Measurements from ENCODE around the gene ACADS.

The ACADS gene

DNA sequence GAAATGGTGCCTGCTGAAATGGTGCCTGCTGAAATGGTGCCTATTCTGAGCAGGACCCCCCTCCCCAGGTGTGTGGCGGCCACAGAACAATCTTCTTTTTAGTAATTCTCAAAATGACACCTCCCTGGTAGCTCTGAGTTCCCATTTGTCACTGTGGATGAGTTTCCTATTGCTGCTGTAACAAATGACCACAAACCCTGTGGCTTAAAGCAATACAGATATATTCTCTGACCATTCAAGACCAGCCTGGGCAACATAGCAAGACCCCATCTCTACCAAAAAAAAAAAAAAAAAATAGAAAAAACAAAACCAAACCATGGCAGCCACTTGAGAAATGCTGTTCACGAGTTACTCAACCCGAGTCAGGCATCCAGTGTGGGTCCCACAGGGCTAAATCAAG, 7.9 kb downstream of the ACADS start:
- DNase-seq: no peak

DNA sequence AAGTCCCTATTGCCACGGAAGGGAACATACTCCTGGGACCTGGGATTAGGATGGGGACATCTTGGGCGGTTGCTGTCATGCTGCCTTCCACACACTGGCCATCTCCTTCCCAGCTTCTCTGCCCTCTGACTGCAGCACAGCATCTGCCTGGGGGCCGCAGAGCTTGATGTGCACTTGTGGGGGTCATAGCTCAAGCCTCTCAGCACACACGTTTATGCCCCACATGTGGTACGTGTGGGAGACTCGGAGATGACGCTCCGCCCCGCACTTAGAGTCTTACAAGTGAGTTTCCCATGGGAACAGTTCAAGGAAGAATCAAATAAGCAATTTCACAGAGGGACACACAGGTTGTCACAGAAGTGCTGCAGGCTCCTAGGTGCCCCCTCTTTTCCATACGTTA, 8.6 kb downstream of the ACADS start:
- no peak for DNase-seq

DNA sequence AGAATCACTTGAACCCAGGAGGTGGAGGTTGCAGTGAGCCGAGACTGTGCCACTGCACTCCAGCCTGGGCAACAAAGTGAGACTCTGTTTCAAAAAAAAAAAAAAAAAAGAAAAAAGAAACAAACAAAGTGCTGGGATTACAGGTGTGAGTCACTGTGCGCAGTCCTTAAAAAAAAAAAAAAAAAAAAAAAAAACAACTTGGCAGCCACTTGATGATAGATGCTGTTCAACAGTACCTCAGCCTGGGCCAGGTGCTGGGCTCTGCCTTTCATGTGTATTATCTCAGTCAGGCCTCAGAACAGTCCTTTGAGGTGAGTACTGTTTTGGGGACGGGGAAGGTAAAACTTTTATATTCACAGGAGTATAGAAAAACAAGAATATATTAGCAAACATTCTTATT, 9.6 kb downstream of the ACADS start:
- DNase-seq: no peak

DNA sequence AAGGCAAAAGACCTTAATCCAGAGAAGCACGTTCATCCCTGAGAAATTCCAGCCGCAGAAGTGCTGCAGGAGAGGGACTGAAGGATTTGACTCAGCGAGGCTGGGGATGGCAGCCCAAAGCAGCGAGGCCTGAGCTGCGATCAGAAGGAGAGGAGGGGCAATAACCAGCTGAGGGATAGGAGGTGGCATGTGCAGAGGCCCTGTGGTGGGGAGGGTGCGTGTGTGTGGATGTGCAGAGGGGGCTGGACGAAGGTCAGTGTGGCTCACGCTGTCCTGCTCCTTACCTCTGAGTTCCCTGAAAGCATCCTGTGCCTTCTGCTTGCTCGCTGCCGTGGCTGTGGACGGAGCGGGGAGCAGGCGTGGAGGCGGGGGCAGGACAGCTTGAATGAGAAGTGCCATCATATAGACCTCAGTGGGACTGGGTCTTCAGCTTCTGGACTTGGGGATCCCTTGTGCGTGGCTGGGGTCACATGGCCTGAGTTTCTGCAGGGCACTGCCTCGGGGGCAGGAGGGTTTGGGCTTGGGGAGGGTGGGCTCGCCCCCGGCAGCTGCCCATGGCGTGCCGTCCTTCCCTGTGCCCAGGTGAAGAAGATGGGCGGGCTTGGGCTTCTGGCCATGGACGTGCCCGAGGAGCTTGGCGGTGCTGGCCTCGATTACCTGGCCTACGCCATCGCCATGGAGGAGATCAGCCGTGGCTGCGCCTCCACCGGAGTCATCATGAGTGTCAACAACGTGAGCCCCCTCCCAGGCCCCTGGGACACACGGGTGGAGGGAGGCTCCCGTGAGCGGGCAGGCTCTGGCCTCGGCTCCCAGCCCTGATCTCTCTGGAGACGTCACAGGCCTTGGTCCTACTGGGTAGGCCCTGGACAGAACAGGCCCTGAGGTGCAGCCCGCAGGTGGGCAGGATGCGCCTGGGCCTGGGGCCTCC, 11.0 kb downstream of the ACADS start:
- DNase-seq: no peak

DNA sequence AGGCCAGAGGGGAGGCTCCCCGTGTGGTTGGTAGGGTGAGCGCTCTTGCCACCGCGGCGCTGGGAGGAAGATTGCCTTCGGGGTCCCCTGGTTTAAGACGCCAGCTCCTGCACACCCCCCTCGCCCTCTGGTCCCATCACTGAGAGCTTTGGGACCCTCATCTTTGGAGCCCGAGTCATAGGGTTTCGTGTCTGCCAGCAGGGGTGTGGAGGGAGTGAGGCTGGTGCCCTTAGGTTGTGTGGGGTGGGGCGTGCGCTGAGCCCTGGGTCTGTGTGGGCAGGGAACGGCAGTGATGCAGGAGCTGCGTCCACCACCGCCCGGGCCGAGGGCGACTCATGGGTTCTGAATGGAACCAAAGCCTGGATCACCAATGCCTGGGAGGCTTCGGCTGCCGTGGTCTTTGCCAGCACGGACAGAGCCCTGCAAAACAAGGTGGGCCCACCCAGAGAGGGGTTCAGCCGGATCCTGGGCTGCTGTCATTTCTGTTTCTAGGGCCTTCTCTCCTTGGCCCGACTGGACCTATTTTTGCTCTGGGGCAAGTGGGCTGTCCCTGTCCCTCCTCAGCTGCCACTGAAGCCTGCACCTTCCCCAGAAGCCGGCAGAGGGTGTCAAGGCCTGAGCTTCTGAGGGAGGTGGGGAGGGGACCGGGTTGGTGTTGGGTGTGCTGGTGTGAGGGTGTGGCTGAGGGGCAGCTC, 12.1 kb downstream of the ACADS start:
- no peak for DNase-seq

DNA sequence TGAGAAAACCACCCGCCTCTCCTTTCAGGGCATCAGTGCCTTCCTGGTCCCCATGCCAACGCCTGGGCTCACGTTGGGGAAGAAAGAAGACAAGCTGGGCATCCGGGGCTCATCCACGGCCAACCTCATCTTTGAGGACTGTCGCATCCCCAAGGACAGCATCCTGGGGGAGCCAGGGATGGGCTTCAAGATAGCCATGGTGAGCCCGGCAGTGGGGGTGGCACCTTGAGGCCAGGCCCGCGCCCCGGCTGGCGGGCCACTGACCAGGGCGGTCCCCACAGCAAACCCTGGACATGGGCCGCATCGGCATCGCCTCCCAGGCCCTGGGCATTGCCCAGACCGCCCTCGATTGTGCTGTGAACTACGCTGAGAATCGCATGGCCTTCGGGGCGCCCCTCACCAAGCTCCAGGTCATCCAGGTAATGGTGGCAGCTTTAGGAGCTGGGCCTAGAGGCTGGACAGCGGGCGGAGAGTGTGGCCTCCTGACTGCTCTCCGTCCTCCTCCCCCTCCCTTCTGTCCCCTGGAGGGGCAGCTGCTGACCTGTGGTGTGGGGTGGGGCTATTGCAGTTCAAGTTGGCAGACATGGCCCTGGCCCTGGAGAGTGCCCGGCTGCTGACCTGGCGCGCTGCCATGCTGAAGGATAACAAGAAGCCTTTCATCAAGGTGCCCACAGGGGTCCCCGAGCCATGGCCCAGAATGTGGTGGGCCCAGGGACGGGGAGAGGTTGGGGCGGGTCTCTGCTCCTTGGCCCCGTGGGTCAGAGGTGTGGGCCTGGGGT, 12.8 kb downstream of the ACADS start:
- no peak for DNase-seq

DNA sequence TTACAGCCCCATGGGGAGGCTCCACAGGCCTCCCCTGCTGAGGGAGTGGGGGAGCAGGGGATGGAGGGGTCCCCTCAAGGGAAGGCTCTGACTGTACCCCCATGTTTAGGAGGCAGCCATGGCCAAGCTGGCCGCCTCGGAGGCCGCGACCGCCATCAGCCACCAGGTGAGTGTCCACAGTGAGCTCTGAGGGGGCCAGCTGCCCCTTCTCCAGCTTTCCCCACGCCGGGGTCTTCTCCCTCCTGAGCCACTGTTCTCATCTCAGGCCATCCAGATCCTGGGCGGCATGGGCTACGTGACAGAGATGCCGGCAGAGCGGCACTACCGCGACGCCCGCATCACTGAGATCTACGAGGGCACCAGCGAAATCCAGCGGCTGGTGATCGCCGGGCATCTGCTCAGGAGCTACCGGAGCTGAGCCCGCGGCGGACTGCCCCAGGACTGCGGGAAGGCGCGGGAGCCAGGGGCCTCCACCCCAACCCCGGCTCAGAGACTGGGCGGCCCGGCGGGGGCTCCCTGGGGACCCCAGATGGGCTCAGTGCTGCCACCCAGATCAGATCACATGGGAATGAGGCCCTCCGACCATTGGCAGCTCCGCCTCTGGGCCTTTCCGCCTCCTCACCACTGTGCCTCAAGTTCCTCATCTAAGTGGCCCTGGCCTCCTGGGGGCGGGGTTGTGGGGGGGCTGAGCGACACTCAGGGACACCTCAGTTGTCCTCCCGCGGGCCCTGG, 13.6 kb downstream of the ACADS start:
- no peak for DNase-seq

DNA sequence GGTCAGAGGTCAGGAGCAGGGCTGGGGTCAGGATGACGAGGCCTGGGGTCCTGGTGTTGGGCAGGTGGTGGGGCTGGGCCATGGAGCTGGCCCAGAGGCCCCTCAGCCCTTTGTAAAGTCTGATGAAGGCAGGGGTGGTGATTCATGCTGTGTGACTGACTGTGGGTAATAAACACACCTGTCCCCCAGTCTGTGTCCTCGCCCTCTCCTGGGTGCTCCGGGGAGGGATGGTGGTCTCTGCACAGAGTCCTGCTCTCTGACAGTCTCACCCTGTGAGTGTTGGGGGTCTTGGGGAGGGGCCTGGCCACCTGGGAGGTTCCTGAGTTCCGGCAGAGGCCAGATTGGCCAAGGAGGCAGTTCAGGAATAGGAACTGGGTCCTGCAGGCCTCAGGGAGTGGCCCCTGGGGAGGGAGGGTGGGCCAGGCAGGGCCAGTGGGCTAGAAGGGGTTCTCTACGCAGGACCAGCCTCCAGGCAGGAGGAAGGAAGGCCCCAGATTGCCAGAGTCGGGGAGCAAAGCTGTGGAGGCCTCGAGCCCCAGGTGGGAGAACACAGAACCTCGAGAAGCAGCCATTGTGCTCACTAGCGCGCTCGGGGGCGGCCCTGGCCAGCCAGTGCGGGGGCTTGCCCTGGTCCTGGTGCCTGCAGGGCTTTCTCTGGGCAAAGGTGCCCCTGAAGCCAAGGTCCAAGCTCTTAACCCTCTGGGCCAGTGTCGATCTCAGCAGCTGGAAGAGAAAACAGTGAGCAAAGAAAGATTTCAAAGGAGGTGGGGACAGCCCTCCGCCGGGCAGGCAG, 14.4 kb downstream of the ACADS start:
- DNase-seq: no peak

DNA sequence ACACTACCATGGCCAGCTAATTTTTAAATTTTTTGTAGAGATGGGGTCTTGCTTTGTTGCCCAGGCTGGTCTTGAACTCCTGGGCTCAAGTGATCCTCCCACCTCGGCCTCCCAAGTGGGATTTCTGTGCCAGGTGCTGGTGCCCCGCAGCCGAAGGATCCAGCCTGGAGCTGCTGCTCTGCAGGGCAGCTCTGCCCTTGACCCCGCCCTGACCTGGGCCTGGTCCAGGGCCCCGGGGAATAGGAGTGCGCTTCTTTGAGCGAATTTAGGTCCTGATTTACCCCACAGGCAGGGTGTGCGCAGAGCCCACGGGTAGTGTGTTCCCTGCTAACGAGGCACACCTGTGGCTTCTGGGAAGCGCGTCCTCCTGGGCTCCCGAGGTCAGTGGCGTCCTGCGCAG, 15.2 kb downstream of the ACADS start:
- no peak for DNase-seq

DNA sequence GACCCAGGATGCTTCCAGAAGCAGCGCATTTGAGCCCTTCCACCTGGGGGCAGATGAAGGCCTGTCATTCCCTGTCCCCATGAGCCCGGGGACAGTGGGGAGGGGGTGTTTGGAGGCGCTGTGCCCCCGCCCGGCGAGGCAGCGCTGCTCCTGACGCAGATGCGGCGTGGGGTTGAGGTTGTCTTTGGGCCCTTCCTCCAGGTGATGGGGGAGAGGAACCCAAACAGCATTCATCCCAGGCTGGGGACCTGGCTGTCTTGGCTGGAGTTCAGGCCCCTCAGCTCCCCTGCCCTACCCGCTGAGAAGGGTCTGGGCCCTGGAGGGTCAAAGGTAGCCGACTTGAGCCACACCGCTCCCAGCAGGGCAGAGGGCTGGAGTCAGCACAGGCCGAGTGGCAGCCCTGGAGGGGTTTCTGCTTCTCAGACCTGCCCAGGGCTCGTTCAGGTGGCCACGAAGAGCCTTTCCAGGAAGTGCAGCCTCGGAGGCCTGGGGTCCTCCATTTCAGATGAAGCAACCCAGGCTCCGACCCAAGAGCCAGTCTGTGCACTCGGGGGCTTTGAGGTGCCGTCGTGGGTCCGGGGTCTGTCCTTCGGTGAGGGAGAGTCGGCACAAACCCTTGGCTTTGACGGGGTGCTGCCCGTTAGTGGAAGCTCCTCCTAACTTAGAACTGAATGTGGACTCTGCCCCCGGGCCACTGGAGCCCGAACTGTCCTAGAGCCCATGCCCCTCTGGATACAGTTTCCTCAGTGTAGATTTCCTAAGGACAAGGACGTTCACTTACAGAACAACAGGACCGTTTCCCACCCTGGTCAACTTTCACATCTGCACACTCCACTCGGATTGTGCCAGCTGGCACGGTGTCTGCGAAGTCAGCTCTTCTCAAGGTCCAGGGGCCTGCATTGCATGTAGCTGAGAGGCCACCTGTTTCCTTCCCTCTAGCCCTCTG, 16.1 kb downstream of the ACADS start:
- no peak for DNase-seq

DNA sequence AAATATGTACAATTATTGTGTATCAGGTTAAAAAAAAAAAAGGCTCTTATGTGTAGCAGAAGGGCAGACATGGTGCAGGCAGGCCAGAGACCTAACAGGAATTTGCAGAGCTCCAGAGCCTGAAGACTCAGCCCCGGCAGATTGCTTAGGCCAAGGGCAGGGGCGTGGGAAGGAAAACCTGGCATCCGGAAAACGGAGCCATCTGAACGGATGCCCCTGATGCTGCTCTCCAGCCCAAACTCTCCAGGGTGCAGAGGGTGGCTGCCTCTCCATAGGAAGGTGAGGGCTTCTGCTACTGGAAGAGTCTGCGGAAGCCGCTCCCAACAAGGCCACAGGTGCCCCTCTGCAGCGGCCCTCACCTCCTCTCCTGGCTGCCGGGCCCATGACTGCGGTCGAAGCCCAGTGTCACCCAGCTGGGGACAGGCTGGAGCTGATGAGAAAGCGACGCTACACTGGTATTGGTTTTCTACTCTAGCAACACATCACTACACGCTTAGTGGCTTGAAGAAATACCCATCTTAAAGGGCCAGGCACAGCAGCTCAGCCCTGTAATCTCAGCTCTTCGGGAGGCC, 19.4 kb downstream of the ACADS start:
- DNase-seq: no peak

DNA sequence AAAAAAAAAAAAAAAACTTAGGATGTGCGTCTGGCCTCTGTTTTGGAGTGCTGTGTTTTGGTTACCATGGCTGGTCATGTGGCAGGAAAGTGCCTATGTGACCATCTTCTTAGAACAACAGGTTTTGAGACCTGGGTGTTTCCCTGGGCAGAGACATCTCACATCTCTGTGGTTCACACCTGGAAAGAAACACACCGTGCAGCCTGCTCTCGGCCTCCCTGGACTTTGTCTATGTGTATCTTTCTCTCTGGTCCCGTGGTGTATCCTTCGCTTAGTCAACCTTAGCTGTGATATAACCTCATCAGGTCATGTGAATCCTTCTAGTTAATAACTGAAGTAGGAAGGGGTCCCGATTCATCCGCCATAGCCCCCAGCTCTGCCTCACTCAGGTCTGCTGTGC, 22.6 kb downstream of the ACADS start:
- DNase-seq: no peak

DNA sequence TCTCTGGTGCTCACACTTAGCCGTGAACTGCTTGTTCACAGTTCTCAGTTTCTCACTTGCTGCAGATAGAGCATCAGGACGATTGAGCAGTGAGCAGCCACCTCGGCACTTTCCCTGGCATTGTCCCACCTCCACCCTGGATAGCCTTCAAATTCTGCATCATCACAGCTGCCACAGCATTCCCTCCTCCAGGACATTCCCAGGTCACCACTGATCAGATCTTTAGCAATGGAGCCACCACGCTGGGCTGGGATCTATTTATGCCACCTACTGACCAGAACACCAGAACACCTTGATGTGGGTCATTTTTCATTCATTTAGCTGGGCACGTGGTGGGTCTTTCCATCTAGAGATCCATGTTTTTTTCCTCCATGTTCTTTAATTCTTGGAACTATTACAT, 23.6 kb downstream of the ACADS start:
- no peak for DNase-seq

DNA sequence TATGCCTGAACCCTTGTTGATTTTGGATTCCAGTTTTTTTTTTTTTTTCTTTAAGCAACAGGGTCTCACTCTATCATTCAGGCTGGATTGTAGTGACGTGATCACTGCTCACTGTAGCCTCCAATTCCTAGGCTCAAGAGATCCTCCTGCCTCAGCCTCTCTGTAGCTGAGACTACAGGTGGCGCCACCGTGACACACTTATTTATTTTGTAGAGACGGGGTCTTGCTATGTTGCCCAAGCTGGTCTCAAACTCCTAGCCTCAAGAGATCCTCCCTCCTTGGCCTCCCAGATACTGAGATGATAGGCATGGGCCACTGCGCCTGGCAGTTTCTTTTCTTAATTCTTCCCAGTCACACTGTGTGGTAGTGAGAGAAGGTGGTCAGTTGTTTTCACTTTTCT, 25.2 kb downstream of the ACADS start:
- no peak for DNase-seq

DNA sequence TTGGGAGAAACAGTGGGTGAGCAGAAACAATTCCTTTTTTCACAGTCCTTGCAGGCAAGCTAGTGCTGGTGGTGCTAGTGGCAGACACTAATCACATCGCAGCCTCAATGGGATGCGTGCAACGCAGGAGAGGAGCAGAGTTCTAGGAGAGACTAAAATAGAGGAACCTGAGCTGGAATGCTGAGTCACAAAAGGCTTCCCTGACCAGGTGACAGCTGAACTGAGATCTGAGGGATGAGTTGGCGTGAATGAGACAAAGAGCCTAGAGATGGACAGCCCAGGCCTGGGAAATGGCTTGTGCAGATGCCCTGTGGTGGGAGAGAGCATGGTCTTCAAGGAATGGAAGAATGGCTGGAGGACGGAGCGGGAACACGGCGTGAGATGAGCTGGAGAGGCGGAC, 25.8 kb downstream of the ACADS start:
- DNase-seq: no peak

DNA sequence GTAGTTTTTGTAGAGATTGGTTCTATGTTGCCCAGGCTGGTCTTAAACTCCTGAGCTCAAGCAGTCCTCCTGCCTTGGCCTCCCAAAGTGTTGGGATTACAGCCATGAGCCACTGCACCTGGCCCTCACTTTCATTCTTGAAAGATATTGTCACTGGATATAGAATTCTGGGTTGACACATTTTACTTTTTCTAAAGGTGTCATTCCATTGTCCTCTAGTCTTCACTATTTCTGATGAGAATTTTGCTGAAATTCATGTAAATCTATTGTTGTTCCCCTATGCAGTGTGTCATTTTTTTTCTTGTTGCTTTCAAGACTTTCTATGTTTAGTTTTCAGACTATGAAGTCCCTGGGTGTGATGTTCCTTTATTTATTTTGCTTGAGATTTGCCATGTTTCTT, 29.2 kb downstream of the ACADS start:
- no peak for DNase-seq

DNA sequence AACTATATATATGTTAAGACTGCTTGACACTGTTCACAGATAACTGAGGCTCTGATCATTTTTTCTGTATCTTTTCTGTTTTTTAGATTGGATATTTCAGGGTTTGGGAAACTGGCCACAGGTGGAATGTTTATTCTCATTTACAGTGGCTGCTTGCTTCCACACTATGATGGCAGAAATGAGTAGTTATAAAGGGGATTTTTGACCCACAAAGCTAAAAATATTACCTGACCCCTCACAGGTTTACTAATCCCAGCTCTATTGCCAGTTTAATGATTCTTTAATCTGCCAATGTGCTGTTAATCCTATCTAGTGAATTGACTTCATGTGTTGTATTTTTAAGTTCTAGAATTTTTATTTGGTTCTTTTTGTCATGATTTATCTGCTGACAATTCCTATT, 29.6 kb downstream of the ACADS start:
- no peak for DNase-seq

DNA sequence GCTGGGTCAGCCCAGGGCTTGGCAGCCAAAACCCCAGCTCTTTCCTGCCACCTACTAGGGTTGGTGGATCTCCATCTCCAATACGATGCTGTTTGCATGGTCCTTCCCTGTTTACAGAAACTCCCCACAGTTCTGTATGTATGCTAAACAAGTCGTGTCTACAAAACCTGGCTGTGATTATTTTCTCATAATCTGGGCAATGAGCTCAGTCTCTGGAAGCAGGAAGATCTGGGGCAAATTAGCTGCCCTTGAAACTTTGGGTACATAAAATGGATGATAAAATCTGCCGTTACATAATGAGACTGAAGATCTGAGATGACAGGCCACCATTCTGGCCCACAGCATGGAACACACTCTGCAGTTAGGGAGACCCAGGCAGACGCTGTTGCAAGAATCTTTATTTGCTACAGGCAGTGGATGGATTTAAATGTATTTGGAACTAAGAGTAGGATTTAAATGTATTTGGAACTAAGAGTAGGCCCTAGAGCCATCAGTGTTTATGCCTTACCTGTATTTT, 31.7 kb downstream of the ACADS start:
- no peak for DNase-seq

DNA sequence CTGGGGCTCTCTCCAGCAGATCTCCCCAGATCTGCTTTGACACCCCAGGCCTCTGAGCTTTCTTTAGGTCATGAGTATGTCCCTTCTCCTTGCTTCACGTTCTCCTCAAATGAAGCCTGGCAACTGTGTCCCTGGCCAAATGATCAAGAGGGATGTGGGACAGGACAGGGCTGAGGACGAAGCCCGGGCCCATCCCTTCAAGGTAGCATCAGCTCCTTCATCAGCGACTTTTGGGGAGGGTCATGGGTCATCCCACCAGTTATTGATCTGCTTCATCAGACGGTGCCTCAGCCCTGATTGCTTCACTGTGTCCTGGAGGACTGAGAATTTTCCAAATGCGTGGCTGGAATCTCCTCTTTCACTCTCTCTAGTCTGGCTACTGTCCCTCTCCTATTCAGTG, 32.3 kb downstream of the ACADS start:
- no peak for DNase-seq
